ENCODE data around the gene MAGIX. TPM values are rescaled to one million over a fixed set of nuclear protein-coding genes. Genes with fewer than 3 reads are reported as not detected.

The MAGIX gene
- total RNA-seq, 1 experiment from 2014 or later = 1.9 TPM

- H2BK120ac ChIP-seq (ENCODE audit: low read depth, low read length, poor library complexity, severe bottlenecking) = no peak overlapping the region
- H4K8ac ChIP-seq (replicated peaks; ENCODE audit: insufficient read length, low read depth, low read length) = no peak overlapping the region
- H3K56ac ChIP-seq (ENCODE audit: insufficient read length, low read depth, low read length) = no peak overlapping the region
- WGBS (ENCODE audit: extremely low coverage, insufficient read length, low lambda C conversion rate) = no CpG with 5 or more reads among the region's 13 CpGs
- Mint-ChIP-seq H3K4me3 (peak overlapping the region in 1 of 2 experiments; percentile 84; a peak in 1 of 5 replicates), H3K9me3 (peaks cover 75 to 80% of the 10 kb centered on the region in 2 experiments), H3K27ac (no peak overlapping the region; a peak in 1 of 7 replicates), H3K36me3 (ENCODE audit: insufficient read depth in 1 of 3, low read depth in 3 of 3) (peaks cover 3 to 18% (median 12%) of the 10 kb centered on the region in 3 experiments; a peak in 5 of 7 replicates), H3K4me1 (peaks cover 12 to 22% of the 10 kb centered on the region in 2 experiments), H3K27me3 (ENCODE audit: low read depth) (peaks cover 18% of the 10 kb centered on the region)
- no peak overlapping the region for H3K9ac ChIP-seq (ENCODE audit: extremely low read depth, insufficient read length, low read length)
- H3K4ac ChIP-seq (ENCODE audit: low read depth, low read length) = no peak overlapping the region
- no peaks in the 10 kb centered on the region for H3K79me2 ChIP-seq (ENCODE audit: insufficient read depth, low read length)
- no peak overlapping the region for H2BK15ac ChIP-seq (ENCODE audit: low read depth, low read length)
- H3K4me2 ChIP-seq (ENCODE audit: insufficient read depth, insufficient read length, low read length) = no peak overlapping the region
- H2BK5ac ChIP-seq (ENCODE audit: insufficient read length, low read length) = no peak overlapping the region
- H3K4me1 ChIP-seq (ENCODE audit: insufficient read depth, low read length) = no peaks in the 10 kb centered on the region
- no peak for DNase-seq
- no peak overlapping the region for H4K5ac ChIP-seq (ENCODE audit: insufficient read length, low read depth, low read length)
- no peaks in the 10 kb centered on the region for H3K79me1 ChIP-seq (ENCODE audit: insufficient read depth, low read depth, low read length, poor library complexity, severe bottlenecking)
- no peak overlapping the region for H3T11ph ChIP-seq (ENCODE audit: low read length)
- no peak for TF ChIP-seq CTCF (conservative IDR thresholded peaks at IDR 0.05)
- no peak overlapping the region for H2AK5ac ChIP-seq (ENCODE audit: insufficient read length, low read length)
- H2AFZ ChIP-seq (ENCODE audit: low read length) = no peak overlapping the region
- no peak overlapping the region for H3K27ac ChIP-seq (ENCODE audit: insufficient read length, low read depth, low read length)
- H3K23ac ChIP-seq (ENCODE audit: insufficient read length, low read depth, low read length) = no peak overlapping the region
- no peak overlapping the region for H3K14ac ChIP-seq (ENCODE audit: insufficient read depth, low read length)
- no peak overlapping the region for H3K18ac ChIP-seq (ENCODE audit: insufficient read length, low read depth, low read length)
- peaks cover 14% of the 10 kb centered on the region for H3K23me2 ChIP-seq (ENCODE audit: insufficient read length, low read depth, low read length, poor library complexity, severe bottlenecking)
- no peak overlapping the region for H4K91ac ChIP-seq (ENCODE audit: insufficient read length, low read depth, low read length)
- H4K20me1 ChIP-seq (ENCODE audit: control insufficient read depth, insufficient read depth, insufficient read length) = no peaks in the 10 kb centered on the region
- H3K9me3 ChIP-seq (ENCODE audit: control insufficient read depth, low read depth, low read length) = peaks cover 27% of the 10 kb centered on the region
- H3K27me3 ChIP-seq (ENCODE audit: insufficient read depth, low read length) = no peaks in the 10 kb centered on the region
- H2BK20ac ChIP-seq (ENCODE audit: low read depth, low read length, poor library complexity, severe bottlenecking) = no peak overlapping the region
- H2BK12ac ChIP-seq (ENCODE audit: insufficient read length, low read depth, low read length) = no peak overlapping the region
Observed at GRCh38 chrX:49197543-49198087, 35.1 kb downstream of the MAGIX start.

Data from H9 (cell line).